Activated naive CD4-positive, alpha-beta T cell treated with anti-CD3 and anti-CD28 coated beads for 36 hours (primary cell): Measurements from ENCODE around the gene MX2. TPM values are rescaled to one million over a fixed set of nuclear protein-coding genes. Genes with fewer than 3 reads are reported as not detected.

Experiments
- CTCF ChIA-PET: fragments of 350-600 bp; sonication (Branson Sonifier 250); formaldehyde crosslinking; loops from one replicate; lab custom pipeline; 2021; ENCODE audit warnings: antibody characterized with exemption; lab: Charles Lee
- DNase-seq: peaks from one replicate; pipeline ENCODE4 v3.0.0-alpha.2; 2020
- H3K27ac Mint-ChIP-seq: one replicate; pipeline ENCODE4 v1.8.0; 2021; ENCODE audit warnings: mild to moderate bottlenecking, mixed read lengths
- H3K27me3 Mint-ChIP-seq: one replicate; pipeline ENCODE4 v1.8.0; 2021; ENCODE audit warnings: low read depth, mixed read lengths
- H3K36me3 Mint-ChIP-seq: one replicate; pipeline ENCODE4 v1.8.0; 2021; ENCODE audit warnings: low read depth, mixed read lengths
- H3K4me1 Mint-ChIP-seq: one replicate; pipeline ENCODE4 v1.8.0; 2021; ENCODE audit warnings: low read depth, mixed read lengths
- H3K4me3 Mint-ChIP-seq: one replicate; pipeline ENCODE4 v1.8.0; 2021; ENCODE audit warnings: mild to moderate bottlenecking, moderate library complexity, mixed read lengths
- H3K9me3 Mint-ChIP-seq: one replicate; pipeline ENCODE4 v1.8.0; 2021; ENCODE audit warnings: mixed read lengths
- intact Hi-C: fragments of 100-400 bp; cut with micrococcal nuclease; formaldehyde crosslinking; loops from one replicate; pipeline ENCODE4 v1.15.1; 2023
- total RNA-seq, 2 experiments: library from RNA; stranded (reverse); gene quantifications; one replicate each; pipeline ENCODE4 v1.2.3, GENCODE V29; 2021

MX2 gene
- total RNA-seq, 2 experiments from 2014 or later: 32.5 to 33.4 TPM

GRCh38 chr21:41361053-41361785 lies 608 bp upstream of the MX2 start:
- Mint-ChIP-seq H3K9me3 (no peaks in the 10 kb centered on the region), H3K4me3 (peak overlapping the region; percentile 80), H3K27ac (peak overlapping the region; percentile 97), H3K36me3 (peaks cover 7% of the 10 kb centered on the region), H3K27me3 (no peaks in the 10 kb centered on the region), H3K4me1 (peaks cover 50% of the 10 kb centered on the region)
- intact Hi-C loops: loop anchor here (5.0 to 10.0 kb wide), 3 partner anchors 701 to 1044 kb away; partner anchors contain the start of gene UBASH3A
- CTCF ChIA-PET: interaction anchor here (1.1 to 2.8 kb wide), 2 partner anchors 62 to 78 kb away, joined by 3 to 13 read pairs; no protein-coding TSS in a partner anchor
- DNase-seq: no peak

GRCh38 chr21:41362605-41363369 lies 960 bp downstream of the MX2 start:
- H3K9me3 Mint-ChIP-seq: no peaks in the 10 kb centered on the region
- peak overlapping the region; percentile 80 for H3K4me3 Mint-ChIP-seq
- H3K36me3 Mint-ChIP-seq: peaks cover 7% of the 10 kb centered on the region
- intact Hi-C loops: loop anchor here (1.0 to 10.0 kb wide), 6 partner anchors 8 to 1042 kb away; partner anchors contain the start of genes MX1, UBASH3A and ZBTB21
- H3K4me1 Mint-ChIP-seq: peaks cover 64% of the 10 kb centered on the region
- no peaks in the 10 kb centered on the region for H3K27me3 Mint-ChIP-seq
- no peak for DNase-seq
- CTCF ChIA-PET: interaction anchor here (2.8 kb wide), 1 partner anchor 79 kb away, joined by 13 read pairs; no protein-coding TSS in a partner anchor
- H3K27ac Mint-ChIP-seq: peak overlapping the region; percentile 97

- Mint-ChIP-seq H3K27ac (peak overlapping the region; percentile 97), H3K4me1 (peaks cover 72% of the 10 kb centered on the region), H3K4me3 (peak overlapping the region; percentile 80), H3K27me3 (no peaks in the 10 kb centered on the region), H3K36me3 (peaks cover 7% of the 10 kb centered on the region), H3K9me3 (no peaks in the 10 kb centered on the region)
- CTCF ChIA-PET: interaction anchor here (2.8 kb wide), 1 partner anchor 80 kb away, joined by 13 read pairs; no protein-coding TSS in a partner anchor
- DNase-seq: no peak
- intact Hi-C loops: loop anchor here (2.0 to 10.0 kb wide), 4 partner anchors 647 to 1041 kb away; partner anchors contain the start of genes UBASH3A and ZBTB21
Observed at GRCh38 chr21:41363370-41364270, 1.8 kb downstream of the MX2 start.

GRCh38 chr21:41364308-41364707 lies 2.5 kb downstream of the MX2 start:
- Mint-ChIP-seq H3K36me3 (peaks cover 7% of the 10 kb centered on the region), H3K4me3 (no peak overlapping the region), H3K9me3 (no peaks in the 10 kb centered on the region), H3K4me1 (peaks cover 79% of the 10 kb centered on the region), H3K27me3 (no peaks in the 10 kb centered on the region), H3K27ac (no peak overlapping the region)
- intact Hi-C loops: loop anchor here (5.0 to 10.0 kb wide), 3 partner anchors 698 to 1040 kb away; partner anchors contain the start of gene UBASH3A
- DNase-seq: no peak
- CTCF ChIA-PET: interaction anchor here (1.4 kb wide), 1 partner anchor 81 kb away, joined by 4 read pairs; no protein-coding TSS in a partner anchor

- intact Hi-C loops: loop anchor here (5.0 to 10.0 kb wide), 2 partner anchors 83 to 1039 kb away; partner anchors contain the start of gene UBASH3A
- Mint-ChIP-seq H3K36me3 (peaks cover 7% of the 10 kb centered on the region), H3K27ac (peak overlapping the region; percentile 26), H3K9me3 (no peaks in the 10 kb centered on the region), H3K27me3 (no peaks in the 10 kb centered on the region), H3K4me3 (no peak overlapping the region), H3K4me1 (peaks cover 87% of the 10 kb centered on the region)
- DNase-seq: no peak
- CTCF ChIA-PET: interaction anchor here (1.4 kb wide), 1 partner anchor 82 kb away, joined by 4 read pairs; no protein-coding TSS in a partner anchor
Observed at GRCh38 chr21:41365377-41366107, 3.7 kb downstream of the MX2 start.

- Mint-ChIP-seq H3K4me3 (no peak overlapping the region), H3K27ac (peak overlapping the region; percentile 7), H3K4me1 (peaks cover 89% of the 10 kb centered on the region), H3K27me3 (no peaks in the 10 kb centered on the region), H3K9me3 (no peaks in the 10 kb centered on the region), H3K36me3 (peaks cover 7% of the 10 kb centered on the region)
- CTCF ChIA-PET: no interaction called here
- intact Hi-C loops: loop anchor here (5.0 to 10.0 kb wide), 2 partner anchors 84 to 1038 kb away; partner anchors contain the start of gene UBASH3A
- DNase-seq: peak; percentile 48
Observed at GRCh38 chr21:41366522-41367151, 4.8 kb downstream of the MX2 start.

- H3K4me3 Mint-ChIP-seq: no peak overlapping the region
- H3K36me3 Mint-ChIP-seq: peaks cover 7% of the 10 kb centered on the region
- H3K27ac Mint-ChIP-seq: no peak overlapping the region
- H3K9me3 Mint-ChIP-seq: no peaks in the 10 kb centered on the region
- no peak for DNase-seq
- intact Hi-C loops: loop anchor here (5.0 to 10.0 kb wide), 2 partner anchors 85 to 1037 kb away; partner anchors contain the start of gene UBASH3A
- no peaks in the 10 kb centered on the region for H3K27me3 Mint-ChIP-seq
- CTCF ChIA-PET: no interaction called here
- H3K4me1 Mint-ChIP-seq: peaks cover 84% of the 10 kb centered on the region
Observed at GRCh38 chr21:41367301-41367944, 5.6 kb downstream of the MX2 start.

GRCh38 chr21:41367945-41368734 lies 6.3 kb downstream of the MX2 start:
- Mint-ChIP-seq H3K27me3 (no peaks in the 10 kb centered on the region), H3K9me3 (no peaks in the 10 kb centered on the region)

GRCh38 chr21:41368735-41369104 lies 6.9 kb downstream of the MX2 start:
- Mint-ChIP-seq H3K27me3 (no peaks in the 10 kb centered on the region), H3K4me1 (peaks cover 75% of the 10 kb centered on the region), H3K27ac (peak overlapping the region; percentile 90), H3K4me3 (peak overlapping the region; percentile 77), H3K36me3 (peaks cover 3% of the 10 kb centered on the region), H3K9me3 (no peaks in the 10 kb centered on the region)
- DNase-seq: no peak
- CTCF ChIA-PET: interaction anchor here (0.8 to 2.3 kb wide), 7 partner anchors 10 to 85 kb away, joined by 3 to 11 read pairs (median 4); no protein-coding TSS in a partner anchor
- intact Hi-C loops: loop anchor here (1.0 to 10.0 kb wide), 3 partner anchors 86 to 1036 kb away; partner anchors contain the start of gene UBASH3A

More at GRCh38 chr21:41367945-41368734, 6.3 kb downstream of the MX2 start:
- no peak for DNase-seq
- Mint-ChIP-seq H3K4me3 (no peak overlapping the region), H3K27ac (peak overlapping the region; percentile 90), H3K36me3 (peaks cover 4% of the 10 kb centered on the region), H3K4me1 (peaks cover 78% of the 10 kb centered on the region)
- CTCF ChIA-PET: interaction anchor here (1.5 to 2.3 kb wide), 3 partner anchors 12 to 85 kb away, joined by 4 to 11 read pairs (median 5); no protein-coding TSS in a partner anchor
- intact Hi-C loops: loop anchor here (5.0 to 10.0 kb wide), 2 partner anchors 86 to 1037 kb away; partner anchors contain the start of gene UBASH3A
